K562 (cell line): ENCODE measurements around the gene TNC.

Source experiments
- PCBP2 ChIP-seq: fragments of 200-400 bp; formaldehyde crosslinking; IDR thresholded peaks from 2 replicates; pipeline ENCODE4 v1.6.1; 2018; ENCODE audit warnings: low read length, low read depth, mild to moderate bottlenecking, moderate library complexity; ENCODE audit not compliant: poor library complexity, severe bottlenecking
- RAD21 ChIP-seq, 2 experiments: fragments of 250-450 bp in 1 of 2; fragments of 450-650 bp in 1 of 2; sonication (Bioruptor Pico) in 1 of 2; formaldehyde crosslinking in 1 of 2; IDR thresholded peaks in 1 of 2; conservative IDR thresholded peaks in 1 of 2; 2 replicates each; pipeline versions ENCODE4 v1.4.0 to v1.8.0; 2020 to 2022; ENCODE audit warnings: mild to moderate bottlenecking in 2 of 2, moderate library complexity in 1 of 2
- RBM14 ChIP-seq: fragments of 200-400 bp; formaldehyde crosslinking; IDR thresholded peaks from 2 replicates; pipeline ENCODE4 v1.6.1; 2018; ENCODE audit warnings: low read depth, mild to moderate bottlenecking, low read length, moderate library complexity, borderline replicate concordance; ENCODE audit not compliant: insufficient read depth

GRCh38 chr9:115010874-115011273 is 107.1 kb downstream of the TNC start:
- TF ChIP-seq PCBP2, result no peak
- TF ChIP-seq RAD21 (CRISPR knock-in tag; conservative IDR thresholded peaks at IDR 0.05 in 1 of 2, IDR thresholded peaks at IDR 0.05 in 1 of 2), result no peak
- TF ChIP-seq RBM14, result no peak
